HPDE6-E6E7 (cell line): ENCODE results near the gene ATP11A.

Experiments used
- DNase-seq: peaks from one replicate; pipeline ENCODE4 v3.0.0; 2011; ENCODE audit warnings: missing footprints; ENCODE audit errors: extremely low spot score

Gene ATP11A

DNA sequence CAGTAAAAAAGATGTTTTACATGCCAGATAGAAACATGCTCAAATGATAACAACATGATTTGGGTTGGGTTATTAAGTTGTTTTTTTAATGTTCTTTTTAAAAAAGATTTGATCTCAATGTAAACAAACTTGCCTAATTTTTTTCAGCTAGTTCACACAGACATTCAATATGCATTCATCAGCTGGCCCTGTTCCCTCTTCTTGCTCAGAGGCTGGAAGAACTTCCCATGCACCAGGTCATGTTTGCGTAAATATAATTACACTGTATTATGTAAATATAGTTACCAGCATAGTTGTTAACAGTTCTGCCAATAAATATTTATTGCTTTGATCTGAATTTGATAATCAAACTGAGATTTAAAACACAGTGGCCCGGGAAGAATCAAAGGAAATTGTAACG lies 70.6 kb downstream of the ATP11A start:
- no peak for DNase-seq

DNA sequence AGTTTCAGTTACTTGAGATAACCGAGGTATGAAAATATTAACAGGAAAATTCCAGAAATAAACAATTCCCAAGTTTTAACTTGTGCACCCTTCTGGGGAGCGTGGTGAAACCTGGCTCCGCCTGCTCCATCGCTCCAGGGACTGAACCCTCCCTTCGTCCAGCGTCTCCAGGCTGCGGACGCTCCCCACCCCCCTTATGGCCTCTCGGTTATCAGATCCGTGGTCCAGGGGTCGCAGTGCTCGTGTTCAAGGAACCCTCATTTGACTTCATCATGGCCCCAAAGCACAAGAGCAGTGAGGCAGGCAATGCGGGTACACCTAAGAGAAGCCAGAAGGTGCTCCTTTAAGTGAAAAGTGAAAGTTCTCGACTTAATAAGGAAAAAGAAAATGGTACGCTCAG lies 71.1 kb downstream of the ATP11A start:
- no peak for DNase-seq

DNA sequence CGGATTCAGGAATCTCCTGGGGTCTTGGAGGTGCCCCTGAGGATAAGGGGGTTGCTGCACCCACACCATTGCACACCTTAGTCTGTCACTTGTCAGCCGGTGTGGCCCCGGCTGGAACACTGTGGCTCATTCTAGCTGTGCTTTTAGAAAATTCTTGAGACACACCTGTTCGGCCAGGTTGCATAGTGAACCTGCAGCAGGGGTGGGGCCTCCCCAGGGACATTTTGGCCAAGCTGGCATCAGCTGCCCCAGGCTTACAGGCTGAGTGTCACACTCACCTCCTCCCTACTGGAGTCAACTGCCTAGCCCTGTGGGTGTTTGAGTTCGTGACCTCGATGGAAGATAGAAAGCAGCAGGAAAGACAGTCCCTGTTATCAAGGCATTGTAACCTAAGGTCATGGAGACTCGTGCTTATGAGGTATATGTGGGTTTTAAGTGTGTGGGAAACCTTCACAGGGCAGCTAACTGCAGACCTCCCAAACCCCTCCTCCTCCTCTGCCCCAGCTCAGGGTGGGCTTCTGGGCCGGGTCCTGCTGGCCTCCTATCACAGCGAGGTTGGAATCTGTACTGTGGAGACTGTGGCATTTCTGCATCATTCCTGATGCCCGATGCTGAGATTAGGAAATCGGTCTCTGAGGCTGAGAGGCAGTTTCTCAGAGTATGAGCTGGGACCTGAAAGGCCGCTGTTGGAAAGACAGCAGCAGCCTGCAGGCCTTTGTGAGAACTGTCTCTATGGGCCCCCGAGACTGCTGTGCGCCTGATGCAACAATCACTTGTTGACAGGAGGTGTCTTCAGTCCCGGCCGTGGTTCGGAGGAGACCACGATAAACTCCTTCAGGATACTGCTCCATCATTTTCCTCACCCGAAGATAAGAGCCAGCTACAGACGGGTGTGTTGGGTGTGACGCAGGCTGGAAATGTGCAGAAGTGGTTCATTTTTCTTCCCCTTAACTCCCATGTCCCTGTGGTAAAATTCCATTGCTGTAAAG lies 72.2 kb downstream of the ATP11A start:
- no peak for DNase-seq

DNA sequence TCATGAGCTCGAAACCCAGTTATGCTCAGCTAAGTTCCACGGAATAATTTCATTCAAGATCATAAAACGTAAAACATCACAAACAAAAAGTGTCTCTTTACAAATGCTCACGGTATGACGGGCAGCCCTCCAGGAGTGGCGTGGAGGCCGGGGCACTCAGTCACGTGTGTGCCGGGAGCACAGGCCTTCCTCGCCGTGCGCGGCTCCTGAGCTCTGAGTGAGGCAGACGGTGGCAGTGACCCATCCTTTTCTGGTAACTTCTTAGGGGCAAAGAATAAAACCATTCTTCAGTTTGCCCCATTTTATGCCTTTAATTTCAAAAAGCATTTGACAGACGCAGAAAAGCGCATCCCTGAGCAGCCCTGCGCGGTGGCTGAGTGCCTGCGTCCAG lies 72.8 kb downstream of the ATP11A start:
- no peak for DNase-seq

DNA sequence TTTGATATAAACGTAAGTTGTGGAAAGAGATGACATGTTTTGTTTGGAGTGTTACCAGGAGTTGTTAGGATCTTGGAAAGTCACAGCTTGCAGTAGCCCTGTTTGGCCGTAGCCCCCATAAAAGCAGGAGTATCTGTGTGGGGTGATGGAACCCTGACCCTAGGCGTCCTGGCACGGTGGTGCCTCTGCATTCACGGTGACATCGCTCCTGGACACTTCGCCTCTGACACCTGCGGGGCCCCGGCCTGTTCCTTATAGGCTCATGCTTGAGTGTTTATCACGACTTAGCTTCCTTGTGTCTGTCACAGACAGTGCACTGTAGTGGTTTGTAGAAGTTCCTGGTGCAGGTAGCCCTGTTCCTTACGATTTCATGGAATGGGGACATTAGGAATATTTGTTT lies 74.2 kb downstream of the ATP11A start:
- DNase-seq = no peak

DNA sequence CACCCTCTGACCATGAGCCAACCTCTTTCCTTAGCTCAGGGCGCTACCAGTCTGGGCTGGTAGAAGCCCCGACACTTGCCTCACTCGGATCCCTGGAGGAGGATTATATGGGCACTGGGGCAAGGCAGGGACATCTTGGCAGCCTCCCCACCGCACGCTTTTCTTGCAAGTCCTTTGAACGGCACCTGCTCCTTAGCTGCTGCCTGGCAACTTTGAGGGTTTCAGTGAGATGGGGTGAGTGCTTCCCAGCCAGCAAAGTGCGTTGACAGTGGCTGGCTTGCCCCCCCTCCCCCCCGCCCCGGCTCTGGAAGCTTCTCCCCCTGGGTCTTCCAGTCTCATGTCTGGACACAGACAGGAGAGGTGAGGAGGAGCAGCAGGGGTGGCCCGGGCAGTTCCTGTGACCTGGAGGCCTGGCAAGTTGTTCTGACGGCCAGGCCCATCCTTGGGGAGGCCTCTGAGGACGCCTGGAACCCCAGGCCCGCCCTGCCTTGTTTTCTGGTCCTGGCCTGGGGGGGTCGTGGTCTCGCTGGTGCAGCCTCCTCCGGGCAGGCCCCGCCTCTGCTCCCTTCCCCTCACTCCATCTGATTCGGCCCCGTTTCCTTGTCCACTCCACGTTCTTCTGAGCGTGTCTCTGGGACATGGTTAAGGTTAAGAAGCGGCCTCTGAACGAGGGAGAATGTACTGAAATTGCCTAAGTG lies 75.2 kb downstream of the ATP11A start:
- DNase-seq = no peak

DNA sequence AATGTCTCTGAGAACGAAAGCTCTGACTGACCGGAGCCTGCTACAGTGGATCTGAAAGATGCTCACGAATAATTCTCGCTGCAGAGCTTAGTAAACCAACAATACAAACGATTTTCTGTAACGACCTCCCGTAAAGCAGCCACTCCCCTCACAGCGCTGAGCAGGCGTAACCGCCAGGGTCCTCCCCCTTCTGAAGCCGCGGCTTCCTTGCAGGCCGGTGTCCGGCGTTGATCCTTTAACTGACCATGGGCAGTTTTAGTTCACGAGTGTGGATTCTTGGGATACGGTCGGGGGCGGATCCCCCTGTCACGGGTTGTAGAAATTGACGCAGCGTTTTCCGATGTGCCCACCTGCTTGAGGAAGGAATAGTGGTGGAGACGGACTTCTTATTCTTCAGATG lies 75.9 kb downstream of the ATP11A start:
- no peak for DNase-seq

DNA sequence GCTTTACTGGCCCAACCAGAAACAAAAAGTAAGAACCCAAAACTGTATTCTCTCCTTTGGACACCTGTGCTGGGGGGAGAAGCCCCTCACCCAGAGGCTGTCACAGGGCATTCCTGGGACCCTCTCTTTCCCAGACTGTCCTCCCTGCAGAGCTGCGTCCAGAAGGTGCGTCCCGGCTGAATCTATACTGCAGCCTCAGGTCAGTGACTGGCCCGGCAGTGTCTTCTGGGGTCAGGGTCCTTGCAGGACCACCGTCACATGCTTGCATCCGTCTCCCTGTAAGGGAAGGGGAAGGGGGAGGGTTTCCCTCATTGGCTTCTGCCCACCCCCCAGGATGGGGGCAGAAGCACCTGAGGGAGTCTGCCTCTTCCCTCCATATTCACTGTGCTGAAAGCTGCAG lies 76.5 kb downstream of the ATP11A start:
- no peak for DNase-seq

DNA sequence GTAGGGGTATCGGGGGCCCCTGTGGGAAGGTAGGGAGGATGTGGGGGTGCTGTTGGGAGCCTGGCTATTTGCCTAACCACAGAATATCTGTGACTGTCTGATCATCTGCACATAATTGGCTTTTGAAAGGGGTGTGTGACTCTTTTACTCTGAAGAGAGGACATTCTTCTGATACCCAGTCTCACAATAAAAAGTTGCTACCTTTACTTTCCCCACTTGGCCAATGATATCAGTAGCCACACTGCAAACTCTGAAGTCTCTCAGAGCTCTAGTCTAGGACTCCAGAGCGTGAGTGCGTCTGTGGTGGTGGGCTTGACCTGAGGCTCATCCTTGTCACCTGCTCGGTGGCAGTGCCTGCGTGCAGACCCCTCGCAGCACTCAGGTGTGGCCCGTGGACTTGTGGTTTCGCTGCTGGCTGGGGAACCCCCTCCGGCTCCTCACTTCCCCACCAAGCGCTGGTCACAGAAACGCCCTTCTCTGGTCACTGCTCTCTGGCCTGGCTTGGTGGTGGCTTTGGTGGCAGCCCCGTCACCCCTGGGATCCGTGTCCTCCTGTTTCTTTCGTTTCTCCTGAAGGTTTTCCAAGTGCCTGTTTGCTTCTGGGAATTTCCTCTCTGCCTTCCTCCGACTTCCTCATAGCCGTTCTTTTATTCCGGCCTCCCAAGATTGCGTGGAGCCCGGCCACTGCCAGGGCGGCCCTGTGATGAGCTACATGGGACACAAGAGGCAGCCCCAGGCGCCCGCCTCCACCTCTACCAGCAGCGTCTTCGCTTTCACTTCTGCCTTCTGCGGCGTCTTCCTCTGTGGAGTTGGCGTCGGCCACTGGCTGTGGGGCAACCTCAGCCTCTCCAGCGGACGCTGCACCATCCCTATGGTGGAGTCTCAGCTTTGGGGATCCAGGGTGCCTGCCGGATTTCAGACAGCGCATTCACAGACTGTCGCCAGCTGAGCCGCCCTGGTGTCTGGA lies 78.0 kb downstream of the ATP11A start:
- DNase-seq = no peak

DNA sequence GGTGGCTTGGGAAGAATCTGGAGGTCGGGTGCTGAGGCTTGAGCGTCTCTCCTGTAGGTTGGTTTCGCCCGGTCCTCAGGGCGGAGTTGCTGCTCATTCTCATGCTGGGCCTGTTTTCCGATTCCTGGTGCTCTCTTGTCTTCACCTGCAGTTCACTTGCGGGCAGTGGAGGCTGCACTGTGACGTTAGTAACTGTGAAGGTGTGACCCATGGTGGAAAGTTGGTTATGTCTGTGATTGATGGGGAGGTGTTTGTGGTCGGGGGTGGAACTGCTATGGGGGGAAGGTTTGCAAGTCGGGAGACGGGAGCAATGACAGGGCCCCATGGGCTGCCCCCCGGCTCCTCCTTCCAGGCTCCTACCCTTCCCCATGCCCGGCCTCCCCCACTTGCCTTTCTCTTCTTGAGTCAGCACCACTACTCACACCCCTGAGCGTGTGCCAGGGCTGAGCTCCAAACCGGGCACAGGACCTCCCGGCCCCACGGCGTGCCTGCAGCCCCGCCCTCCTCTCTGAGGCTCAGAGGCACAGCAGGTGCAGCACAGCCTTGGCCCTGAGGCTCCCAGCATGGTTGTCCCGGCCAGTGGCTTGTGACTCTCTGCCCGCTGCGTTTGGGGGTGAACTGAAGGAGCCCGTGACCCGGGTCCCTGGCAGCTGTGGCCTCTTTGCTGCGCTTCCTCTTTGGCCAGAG lies 79.1 kb downstream of the ATP11A start:
- no peak for DNase-seq

DNA sequence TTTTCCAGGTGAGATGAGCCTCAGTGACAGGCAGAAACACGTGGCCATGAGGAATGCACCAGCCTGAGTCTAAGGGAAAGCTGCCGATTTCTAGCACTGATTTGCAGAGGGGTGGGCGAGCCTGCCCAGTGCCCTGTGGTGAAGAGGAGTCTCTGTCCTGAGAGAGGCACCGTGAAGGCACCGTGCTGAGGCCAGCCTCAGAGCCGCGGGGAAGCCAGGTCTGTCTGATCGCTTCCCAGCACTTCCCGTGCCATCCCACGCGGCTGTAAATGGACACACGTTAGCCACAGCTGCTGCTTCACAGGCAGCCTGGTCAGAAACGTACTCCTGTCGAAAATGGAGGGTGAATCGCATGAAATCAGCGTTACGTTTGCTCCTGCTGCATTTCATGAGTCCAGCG lies 79.8 kb downstream of the ATP11A start:
- no peak for DNase-seq

DNA sequence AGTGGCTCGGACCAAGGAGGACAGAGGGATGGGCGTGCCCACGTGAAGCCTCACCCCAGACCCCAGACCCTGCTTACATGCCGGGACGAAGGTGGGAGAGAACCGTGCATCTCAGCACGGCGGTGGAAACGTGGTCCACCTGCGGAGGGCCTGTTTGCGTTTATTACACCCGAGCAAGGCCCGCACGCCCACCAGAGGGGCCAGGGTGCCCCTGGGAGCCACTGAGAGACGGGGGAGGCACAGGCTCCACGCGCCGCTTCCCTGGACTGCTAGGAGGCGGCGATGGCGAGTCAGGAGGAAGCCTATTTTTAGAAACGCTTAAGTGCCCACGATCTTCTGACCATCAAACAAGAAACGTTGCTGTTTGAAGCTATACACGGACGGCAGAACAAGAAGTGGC lies 80.7 kb downstream of the ATP11A start:
- DNase-seq = no peak

DNA sequence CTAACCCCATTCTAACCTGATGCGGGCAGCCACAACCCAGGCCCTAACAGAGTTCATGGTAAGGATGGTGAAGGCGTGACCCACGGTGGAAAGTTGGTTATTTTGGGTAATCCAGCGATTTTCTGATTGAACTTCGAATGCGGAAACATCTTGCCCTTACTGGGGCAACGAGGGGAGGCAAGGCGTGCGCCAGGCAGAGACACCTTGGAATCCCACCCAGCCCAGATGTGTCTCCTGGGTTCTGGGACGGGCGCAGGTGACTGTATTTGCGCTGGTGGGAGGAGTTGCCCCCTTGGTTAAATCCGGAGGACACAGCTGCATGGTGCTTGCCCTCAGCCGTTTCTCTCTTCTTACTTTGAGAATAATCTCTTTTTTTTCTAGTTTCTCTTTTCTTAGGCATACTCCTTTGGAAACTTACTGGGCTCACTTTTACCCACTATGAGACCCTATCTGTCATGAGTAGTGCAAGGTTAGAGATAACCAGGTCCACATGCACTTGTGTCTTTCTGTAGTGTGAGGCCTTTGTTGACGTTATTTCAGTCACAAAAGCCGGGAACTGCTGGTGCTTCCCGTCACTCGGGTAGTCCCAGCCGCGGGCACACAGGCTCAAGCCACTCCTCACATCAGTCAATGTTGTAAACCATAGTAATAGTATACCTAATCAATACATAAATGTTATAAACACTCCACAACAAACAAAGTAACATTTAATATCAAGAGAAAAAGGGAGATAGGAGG lies 81.5 kb downstream of the ATP11A start:
- DNase-seq = no peak

DNA sequence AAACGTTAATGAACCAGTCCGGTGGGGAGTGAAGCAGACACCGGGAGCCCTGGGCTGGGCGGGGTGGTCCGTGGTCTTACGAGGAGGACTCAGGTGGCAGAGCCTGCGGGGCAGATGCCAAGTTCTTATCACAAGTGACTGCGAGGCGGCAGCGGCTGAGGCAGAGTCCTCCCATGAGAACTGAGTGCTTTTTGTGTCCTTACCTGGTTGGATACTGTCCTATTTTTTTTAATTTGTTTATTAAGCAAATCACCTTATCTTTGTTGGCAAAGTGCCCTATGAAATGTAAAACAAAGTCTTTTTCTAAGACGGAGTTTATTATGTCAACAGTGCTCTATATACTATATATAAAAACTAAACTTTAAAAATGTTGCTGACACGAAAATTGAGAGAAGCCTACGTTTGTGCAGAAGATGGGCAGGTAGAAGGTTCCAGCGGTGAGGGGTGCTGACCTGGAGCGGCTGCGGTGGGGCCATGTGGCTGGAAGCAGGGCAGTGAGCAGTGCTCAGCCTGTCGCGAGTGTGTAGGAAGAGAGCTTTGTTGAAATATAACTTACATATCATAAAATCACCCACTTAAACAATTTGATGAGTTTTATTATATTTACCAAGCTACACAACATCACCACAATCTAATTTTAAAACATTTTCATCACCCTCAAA lies 82.2 kb downstream of the ATP11A start:
- no peak for DNase-seq

DNA sequence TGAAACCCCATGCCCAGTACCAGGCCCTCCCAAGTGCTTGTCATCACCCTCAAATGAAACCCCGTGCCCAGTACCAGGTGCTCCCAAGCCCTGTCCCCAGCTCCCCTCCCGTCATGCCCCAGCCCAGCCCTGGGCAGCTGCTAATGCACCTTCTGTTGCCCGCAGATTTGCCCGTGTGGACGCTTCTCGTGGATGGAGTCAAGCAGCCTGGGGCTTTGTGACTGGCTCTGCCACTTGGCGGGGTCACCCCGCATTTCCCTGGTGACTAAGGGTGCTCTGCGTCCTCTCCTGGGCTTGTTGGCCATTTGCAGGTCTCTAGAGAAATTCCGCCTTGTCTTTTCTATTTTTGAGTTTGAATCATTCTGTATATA lies 82.7 kb downstream of the ATP11A start:
- DNase-seq = no peak

DNA sequence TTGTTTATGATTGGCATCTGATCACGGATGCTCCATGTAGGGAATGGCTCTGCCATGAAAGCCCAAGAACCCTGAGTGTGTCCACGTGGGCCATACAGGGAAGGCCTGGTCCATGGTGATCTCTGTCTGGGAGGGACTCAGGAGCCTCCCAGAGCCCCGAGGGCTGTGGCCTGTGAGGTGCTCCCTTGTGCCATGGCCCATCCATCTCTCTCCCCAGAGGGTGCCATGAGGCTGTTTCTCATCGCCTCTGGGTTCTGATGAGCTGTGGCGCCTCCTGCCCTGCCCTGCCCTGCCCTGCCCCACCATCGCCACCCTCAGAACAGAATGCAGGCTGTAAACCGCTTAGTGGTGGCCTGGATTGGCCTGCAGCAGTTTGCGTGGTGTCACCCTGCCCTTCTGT lies 83.1 kb downstream of the ATP11A start:
- no peak for DNase-seq

DNA sequence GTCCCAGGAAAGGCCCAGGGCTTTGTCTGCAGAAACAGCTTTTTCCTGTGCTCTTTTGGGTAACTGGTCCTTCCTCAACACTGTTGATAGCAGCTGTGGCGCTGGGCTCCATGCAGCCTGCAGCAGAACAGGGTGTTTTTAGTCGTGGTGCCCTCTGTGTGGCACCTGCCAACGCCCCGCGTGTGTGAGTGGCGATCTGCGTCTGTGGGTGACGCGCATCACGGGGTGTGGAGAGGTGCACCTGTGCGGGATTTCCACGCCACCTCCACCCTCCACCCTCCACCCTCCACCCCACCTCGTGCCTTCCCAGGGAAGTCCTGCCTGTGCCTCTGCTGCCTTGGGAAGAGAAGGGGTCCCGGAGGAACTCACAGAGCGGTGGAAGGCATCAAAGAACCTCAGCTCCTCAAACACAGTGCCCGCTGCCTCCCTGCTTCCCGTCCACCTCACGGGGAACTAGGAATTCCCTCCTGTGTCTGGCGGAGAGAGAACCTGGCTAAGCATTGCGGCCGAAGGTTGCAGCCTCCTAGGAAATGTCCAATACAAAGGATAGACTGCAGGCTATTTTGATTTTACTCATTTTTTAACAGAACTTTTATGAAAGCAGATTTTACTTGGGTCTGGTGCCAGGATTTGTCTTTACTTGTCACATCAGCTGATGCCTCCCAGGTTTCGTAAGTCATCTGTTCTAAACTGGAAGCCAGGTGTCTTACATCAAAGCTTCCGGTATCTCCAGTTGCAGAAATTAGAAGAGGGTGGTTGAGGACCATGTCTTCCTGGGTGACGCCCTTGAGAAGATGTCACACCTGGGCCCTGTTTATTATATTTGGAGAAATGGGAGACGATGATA lies 84.0 kb downstream of the ATP11A start:
- no peak for DNase-seq

DNA sequence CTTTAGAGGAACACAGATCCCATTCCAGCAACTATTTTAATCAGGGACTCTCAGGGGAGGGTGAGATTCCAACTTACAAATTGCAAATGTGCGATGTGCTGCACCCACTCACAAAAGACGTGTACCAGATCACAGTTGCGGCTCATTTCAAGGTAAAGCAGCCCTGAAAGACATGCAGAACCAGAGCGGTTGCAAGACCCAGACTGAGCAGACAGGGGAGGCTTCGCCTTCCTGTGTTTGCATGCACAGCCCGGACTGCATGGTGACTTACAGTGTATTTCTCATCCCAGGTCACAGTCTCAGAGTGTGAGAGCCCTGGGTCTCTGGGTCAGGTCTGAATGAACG lies 84.6 kb downstream of the ATP11A start:
- no peak for DNase-seq

DNA sequence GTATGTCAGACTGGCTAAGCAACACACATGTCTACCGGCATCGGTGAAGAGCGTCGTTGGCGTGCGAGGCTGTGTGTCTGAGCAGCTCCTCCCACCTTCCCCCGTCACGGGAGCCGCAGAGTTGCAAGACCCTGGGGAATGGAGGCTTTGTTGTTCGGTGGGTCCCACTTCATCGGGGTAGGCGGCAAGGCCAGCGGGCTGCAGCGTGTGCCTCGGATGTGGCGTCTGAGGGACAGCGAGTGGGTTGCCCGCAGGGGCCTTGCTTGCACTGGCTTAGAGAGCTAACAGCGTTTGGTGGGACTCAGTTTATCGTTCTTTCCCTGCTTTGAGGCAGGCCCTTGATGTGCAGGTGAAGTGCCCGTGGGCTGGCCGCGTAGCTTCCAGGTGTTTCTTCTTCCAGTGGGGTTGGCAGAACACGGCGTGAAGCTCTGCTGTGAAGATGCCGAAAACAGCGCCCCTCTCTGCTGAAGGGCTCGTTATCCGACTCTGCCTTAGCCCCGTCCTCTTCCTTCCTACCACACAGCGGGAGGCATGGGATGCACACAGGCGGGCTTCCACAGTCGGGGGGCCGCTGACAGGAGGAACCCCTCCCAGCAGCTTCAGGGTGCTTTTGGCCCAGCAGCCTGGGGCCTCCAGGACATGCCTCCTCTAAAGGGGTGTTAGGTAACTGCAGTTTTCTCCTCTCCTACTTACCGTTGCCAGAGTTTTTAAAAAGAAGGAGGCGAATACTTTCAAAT lies 85.2 kb downstream of the ATP11A start:
- DNase-seq = no peak
